HG03025 (cell line): Measurements from ENCODE around the gene ANKRD18A.

Source experiments
- ATAC-seq: cut with Tn5 transposase; IDR thresholded peaks from one replicate; pipeline ENCODE4 v1.9.1; 2021; ENCODE audit warnings: mild to moderate bottlenecking, moderate library complexity; ENCODE audit not compliant: unreplicated experiment, low FRiP score

The ANKRD18A gene

GRCh38 chr9:38620483-38621433 is at the start of gene ANKRD18A:
TSS of gene ANKRD18A (minus strand) at chr9:38620596. CDS start at chr9:38620285, 311 bp downstream.
- ATAC-seq = peak; percentile 47

- no peak for ATAC-seq
Observed at GRCh38 chr9:38668791-38669466, 48.5 kb upstream of the ANKRD18A start.

- ATAC-seq = no peak
Observed at GRCh38 chr9:38662763-38663593, 42.6 kb upstream of the ANKRD18A start.

GRCh38 chr9:38659538-38659937 is 39.1 kb upstream of the ANKRD18A start:
- ATAC-seq = no peak

GRCh38 chr9:38656896-38657295 is 36.5 kb upstream of the ANKRD18A start:
- no peak for ATAC-seq

GRCh38 chr9:38652486-38652885 is 32.1 kb upstream of the ANKRD18A start:
- no peak for ATAC-seq

GRCh38 chr9:38652044-38652443 is 31.6 kb upstream of the ANKRD18A start:
- ATAC-seq = no peak

- ATAC-seq = no peak
Observed at GRCh38 chr9:38651400-38652042, 31.1 kb upstream of the ANKRD18A start.

GRCh38 chr9:38650564-38650963 is 30.2 kb upstream of the ANKRD18A start:
- no peak for ATAC-seq

- ATAC-seq = no peak
Observed at GRCh38 chr9:38649731-38650363, 29.5 kb upstream of the ANKRD18A start.

GRCh38 chr9:38644601-38645000 is 24.2 kb upstream of the ANKRD18A start:
- no peak for ATAC-seq

- ATAC-seq = no peak
Observed at GRCh38 chr9:38643815-38644173, 23.4 kb upstream of the ANKRD18A start.

- ATAC-seq = no peak
Observed at GRCh38 chr9:38642951-38643814, 22.8 kb upstream of the ANKRD18A start.

GRCh38 chr9:38641985-38642864 is 21.8 kb upstream of the ANKRD18A start:
- ATAC-seq = no peak

- no peak for ATAC-seq
Observed at GRCh38 chr9:38641142-38641541, 20.7 kb upstream of the ANKRD18A start.

GRCh38 chr9:38639577-38639940 is 19.2 kb upstream of the ANKRD18A start:
- no peak for ATAC-seq

GRCh38 chr9:38638881-38639576 is 18.6 kb upstream of the ANKRD18A start:
- no peak for ATAC-seq
